HepG2 (cell line): ENCODE measurements around the gene VWA3A. TPM values are rescaled to one million over a fixed set of nuclear protein-coding genes. Genes with fewer than 3 reads are reported as not detected.

Experiments used
- BORCS8-MEF2B ChIP-seq: sonication (generic); formaldehyde crosslinking; IDR thresholded peaks from 2 replicates; pipeline ENCODE4 v1.8.0; 2022; ENCODE audit warnings: mild to moderate bottlenecking, missing genetic modification reagents
- HHEX ChIP-seq: IDR thresholded peaks from 2 replicates; pipeline ENCODE4 v1.6.1; 2016; ENCODE audit warnings: control low read depth
- NFE2L1 ChIP-seq: sonication (generic); formaldehyde crosslinking; IDR thresholded peaks from 2 replicates; pipeline ENCODE4 v1.4.0; 2020; ENCODE audit warnings: missing genetic modification reagents, mild to moderate bottlenecking, borderline replicate concordance
- SP5 ChIP-seq: IDR thresholded peaks from 2 replicates; pipeline ENCODE4 v1.6.1; 2016; ENCODE audit warnings: low read depth, borderline replicate concordance
- TBX2 ChIP-seq: sonication (generic); formaldehyde crosslinking; IDR thresholded peaks from 2 replicates; pipeline ENCODE4 v1.5.0; 2020; ENCODE audit warnings: missing genetic modification reagents, mild to moderate bottlenecking, borderline replicate concordance
- ZFP36 ChIP-seq: fragments of 150-350 bp; IDR thresholded peaks from 2 replicates; pipeline ENCODE4 v1.6.1; 2018; ENCODE audit warnings: borderline replicate concordance, low read length, low read depth; ENCODE audit not compliant: partially characterized antibody
- ZMYM4 ChIP-seq: sonication (generic); formaldehyde crosslinking; IDR thresholded peaks from 2 replicates; pipeline ENCODE4 v1.8.1; 2023; ENCODE audit warnings: mild to moderate bottlenecking, missing genetic modification reagents
- ZNF720 ChIP-seq: sonication (generic); formaldehyde crosslinking; IDR thresholded peaks from 2 replicates; pipeline ENCODE4 v1.4.0; 2020; ENCODE audit warnings: missing genetic modification reagents
- ZNF777 ChIP-seq: sonication (generic); formaldehyde crosslinking; IDR thresholded peaks from 2 replicates; pipeline ENCODE4 v1.4.0; 2020; ENCODE audit warnings: missing genetic modification reagents
- polyA plus RNA-seq, 8 experiments: library from polyadenylated mRNA; depleted of rRNA in 3 of 8; stranded (reverse) in 7 of 8; unstranded in 1 of 8; fragments of >200 nt; fragmentation: Illumina TruSeq in 4 of 8; extraction: Trizol in 4 of 8; gene quantifications; 2 replicates each; pipeline versions ENCODE4 v1.2.1 to v1.2.3, GENCODE V29; 2011 to 2016; ENCODE audit warnings: low read depth in 4 of 8, missing spikeins in 1 of 8, mixed read lengths in 1 of 8; ENCODE audit not compliant: insufficient read depth in 1 of 8
- total RNA-seq, 5 experiments: library from RNA; depleted of rRNA; stranded (reverse); fragments of >200 nt; fragmentation: Illumina TruSeq; extraction: Trizol; gene quantifications; 2 replicates each; pipeline ENCODE4 v1.2.3, GENCODE V29; 2016; ENCODE audit warnings: low read depth in 1 of 5
- TF ChIP-seq, protein P1 (sequence below): sonication (generic); formaldehyde crosslinking; IDR thresholded peaks from 2 replicates; pipeline ENCODE4 v1.5.1; 2020; ENCODE audit warnings: missing genetic modification reagents, mild to moderate bottlenecking, borderline replicate concordance
- TF ChIP-seq, protein P2 (sequence below): sonication (generic); formaldehyde crosslinking; IDR thresholded peaks from 2 replicates; pipeline ENCODE4 v1.8.1; 2023; ENCODE audit warnings: missing genetic modification reagents, mild to moderate bottlenecking, borderline replicate concordance
- TF ChIP-seq, protein P3 (sequence below): sonication (generic); formaldehyde crosslinking; IDR thresholded peaks from 2 replicates; pipeline ENCODE4 v1.5.0; 2020; ENCODE audit warnings: missing genetic modification reagents, mild to moderate bottlenecking, borderline replicate concordance
- TF ChIP-seq, protein P4 (sequence below): sonication (generic); formaldehyde crosslinking; IDR thresholded peaks from 2 replicates; pipeline ENCODE4 v1.5.0; 2020; ENCODE audit warnings: missing genetic modification reagents
- TF ChIP-seq, protein P5 (sequence below): sonication (generic); formaldehyde crosslinking; IDR thresholded peaks from 2 replicates; pipeline ENCODE4 v1.4.0; 2020; ENCODE audit warnings: missing genetic modification reagents
- TF ChIP-seq, protein P6 (sequence below): IDR thresholded peaks from 2 replicates; pipeline ENCODE4 v1.6.1; 2016; ENCODE audit warnings: mild to moderate bottlenecking, missing biosample characterization, missing genetic modification reagents
- TF ChIP-seq, protein P7 (sequence below): sonication (generic); formaldehyde crosslinking; IDR thresholded peaks from 2 replicates; pipeline ENCODE4 v1.4.0; 2020; ENCODE audit warnings: low read depth, mild to moderate bottlenecking, missing genetic modification reagents
- TF ChIP-seq, protein P8 (sequence below): sonication (generic); formaldehyde crosslinking; IDR thresholded peaks from 2 replicates; pipeline ENCODE4 v1.5.0; 2020; ENCODE audit warnings: mild to moderate bottlenecking, missing genetic modification reagents

Gene VWA3A
- total and polyA plus RNA-seq, 2 of the 13 experiments (the other 11 are each of a cell fraction or from before 2014, with no cell fraction given) = 0.03 to 0.07 TPM

DNA sequence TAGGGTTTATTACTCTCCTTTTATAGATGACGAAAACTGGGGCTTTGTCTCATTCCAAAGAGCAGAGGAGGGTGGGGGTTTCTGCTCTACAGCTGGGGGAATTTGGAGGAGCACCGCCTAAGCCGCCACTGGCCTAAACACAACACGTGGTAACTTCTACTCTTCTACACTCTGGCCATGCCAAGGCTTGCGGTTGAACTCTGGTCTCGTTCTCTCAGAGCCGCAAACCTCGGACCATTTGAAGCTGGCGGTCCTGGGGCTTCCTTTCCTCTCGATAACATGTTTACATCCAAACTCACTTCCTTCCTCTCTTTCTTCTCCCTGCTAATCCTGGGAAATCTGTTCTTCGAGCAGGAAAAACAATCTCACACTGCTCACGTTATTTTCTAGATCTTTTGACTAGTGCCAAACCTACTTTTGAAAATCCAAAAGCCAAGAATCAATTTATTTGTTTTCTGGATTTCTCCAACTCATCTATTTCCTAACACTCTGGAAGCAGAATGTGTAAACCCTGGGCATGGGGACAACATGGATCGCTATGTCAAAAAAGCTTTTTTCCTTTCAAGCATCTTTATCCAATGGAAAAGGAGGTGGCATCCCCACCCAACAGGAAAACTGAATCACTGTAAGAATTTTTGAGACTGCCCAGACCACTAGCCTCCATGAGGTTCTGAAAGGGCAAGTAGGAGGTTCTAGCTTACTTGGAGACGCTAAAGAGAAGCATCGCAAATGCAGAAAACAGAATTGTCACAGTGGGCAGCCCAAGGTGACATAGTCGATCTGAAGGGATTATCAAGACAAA lies 100.1 kb downstream of the VWA3A start (continued):
- TF ChIP-seq, protein P1, sequence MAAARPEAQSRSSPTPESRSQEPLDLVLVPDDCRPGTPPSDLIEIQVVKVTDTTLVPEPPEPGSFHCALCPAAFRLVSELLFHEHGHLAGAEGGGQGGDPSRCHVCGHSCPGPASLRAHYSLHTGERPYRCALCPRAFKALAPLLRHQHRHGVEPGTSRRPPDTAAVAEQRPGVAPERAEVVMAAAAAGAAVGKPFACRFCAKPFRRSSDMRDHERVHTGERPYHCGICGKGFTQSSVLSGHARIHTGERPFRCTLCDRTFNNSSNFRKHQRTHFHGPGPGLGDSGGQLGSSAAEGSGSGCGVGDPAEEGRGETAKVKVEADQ = peak; percentile 72; the same call in 1 of the 2 replicates
- TF ChIP-seq ZNF777 (CRISPR knock-in tag) (peak; percentile 64; the same call in 1 of the 2 replicates), ZFP36 (no peak), TBX2 (CRISPR knock-in tag) (peak; percentile 90), SP5 (CRISPR knock-in tag) (peak; percentile 72; the same call in 1 of the 2 replicates), BORCS8-MEF2B (CRISPR knock-in tag) (peak; percentile 95), NFE2L1 (CRISPR knock-in tag) (no peak), ZNF720 (CRISPR knock-in tag) (no peak), ZMYM4 (CRISPR knock-in tag) (peak; percentile 56), HHEX (CRISPR knock-in tag) (no peak; the same call in 1 of the 2 replicates)
- TF ChIP-seq, protein P2, sequence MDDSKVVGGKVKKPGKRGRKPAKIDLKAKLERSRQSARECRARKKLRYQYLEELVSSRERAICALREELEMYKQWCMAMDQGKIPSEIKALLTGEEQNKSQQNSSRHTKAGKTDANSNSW = no peak
- TF ChIP-seq, protein P3, sequence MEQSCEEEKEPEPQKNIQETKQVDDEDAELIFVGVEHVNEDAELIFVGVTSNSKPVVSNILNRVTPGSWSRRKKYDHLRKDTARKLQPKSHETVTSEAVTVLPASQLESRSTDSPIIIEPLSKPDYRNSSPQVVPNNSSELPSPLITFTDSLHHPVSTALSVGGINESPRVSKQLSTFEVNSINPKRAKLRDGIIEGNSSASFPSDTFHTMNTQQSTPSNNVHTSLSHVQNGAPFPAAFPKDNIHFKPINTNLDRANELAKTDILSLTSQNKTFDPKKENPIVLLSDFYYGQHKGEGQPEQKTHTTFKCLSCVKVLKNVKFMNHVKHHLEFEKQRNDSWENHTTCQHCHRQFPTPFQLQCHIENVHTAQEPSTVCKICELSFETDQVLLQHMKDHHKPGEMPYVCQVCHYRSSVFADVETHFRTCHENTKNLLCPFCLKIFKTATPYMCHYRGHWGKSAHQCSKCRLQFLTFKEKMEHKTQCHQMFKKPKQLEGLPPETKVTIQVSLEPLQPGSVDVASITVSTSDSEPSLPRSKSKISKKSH (CRISPR knock-in tag) = peak; percentile 39; the same call in 1 of the 2 replicates
- TF ChIP-seq, protein P4, sequence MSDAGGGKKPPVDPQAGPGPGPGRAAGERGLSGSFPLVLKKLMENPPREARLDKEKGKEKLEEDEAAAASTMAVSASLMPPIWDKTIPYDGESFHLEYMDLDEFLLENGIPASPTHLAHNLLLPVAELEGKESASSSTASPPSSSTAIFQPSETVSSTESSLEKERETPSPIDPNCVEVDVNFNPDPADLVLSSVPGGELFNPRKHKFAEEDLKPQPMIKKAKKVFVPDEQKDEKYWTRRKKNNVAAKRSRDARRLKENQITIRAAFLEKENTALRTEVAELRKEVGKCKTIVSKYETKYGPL = peak; percentile 71; the same call in 1 of the 2 replicates
- TF ChIP-seq, protein P5, sequence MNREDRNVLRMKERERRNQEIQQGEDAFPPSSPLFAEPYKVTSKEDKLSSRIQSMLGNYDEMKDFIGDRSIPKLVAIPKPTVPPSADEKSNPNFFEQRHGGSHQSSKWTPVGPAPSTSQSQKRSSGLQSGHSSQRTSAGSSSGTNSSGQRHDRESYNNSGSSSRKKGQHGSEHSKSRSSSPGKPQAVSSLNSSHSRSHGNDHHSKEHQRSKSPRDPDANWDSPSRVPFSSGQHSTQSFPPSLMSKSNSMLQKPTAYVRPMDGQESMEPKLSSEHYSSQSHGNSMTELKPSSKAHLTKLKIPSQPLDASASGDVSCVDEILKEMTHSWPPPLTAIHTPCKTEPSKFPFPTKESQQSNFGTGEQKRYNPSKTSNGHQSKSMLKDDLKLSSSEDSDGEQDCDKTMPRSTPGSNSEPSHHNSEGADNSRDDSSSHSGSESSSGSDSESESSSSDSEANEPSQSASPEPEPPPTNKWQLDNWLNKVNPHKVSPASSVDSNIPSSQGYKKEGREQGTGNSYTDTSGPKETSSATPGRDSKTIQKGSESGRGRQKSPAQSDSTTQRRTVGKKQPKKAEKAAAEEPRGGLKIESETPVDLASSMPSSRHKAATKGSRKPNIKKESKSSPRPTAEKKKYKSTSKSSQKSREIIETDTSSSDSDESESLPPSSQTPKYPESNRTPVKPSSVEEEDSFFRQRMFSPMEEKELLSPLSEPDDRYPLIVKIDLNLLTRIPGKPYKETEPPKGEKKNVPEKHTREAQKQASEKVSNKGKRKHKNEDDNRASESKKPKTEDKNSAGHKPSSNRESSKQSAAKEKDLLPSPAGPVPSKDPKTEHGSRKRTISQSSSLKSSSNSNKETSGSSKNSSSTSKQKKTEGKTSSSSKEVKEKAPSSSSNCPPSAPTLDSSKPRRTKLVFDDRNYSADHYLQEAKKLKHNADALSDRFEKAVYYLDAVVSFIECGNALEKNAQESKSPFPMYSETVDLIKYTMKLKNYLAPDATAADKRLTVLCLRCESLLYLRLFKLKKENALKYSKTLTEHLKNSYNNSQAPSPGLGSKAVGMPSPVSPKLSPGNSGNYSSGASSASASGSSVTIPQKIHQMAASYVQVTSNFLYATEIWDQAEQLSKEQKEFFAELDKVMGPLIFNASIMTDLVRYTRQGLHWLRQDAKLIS (CRISPR knock-in tag) = peak; percentile 88
- TF ChIP-seq, protein P6, sequence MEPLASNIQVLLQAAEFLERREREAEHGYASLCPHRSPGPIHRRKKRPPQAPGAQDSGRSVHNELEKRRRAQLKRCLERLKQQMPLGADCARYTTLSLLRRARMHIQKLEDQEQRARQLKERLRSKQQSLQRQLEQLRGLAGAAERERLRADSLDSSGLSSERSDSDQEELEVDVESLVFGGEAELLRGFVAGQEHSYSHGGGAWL (CRISPR knock-in tag) = peak; percentile 93; the same call in 1 of the 2 replicates
- TF ChIP-seq, protein P7, sequence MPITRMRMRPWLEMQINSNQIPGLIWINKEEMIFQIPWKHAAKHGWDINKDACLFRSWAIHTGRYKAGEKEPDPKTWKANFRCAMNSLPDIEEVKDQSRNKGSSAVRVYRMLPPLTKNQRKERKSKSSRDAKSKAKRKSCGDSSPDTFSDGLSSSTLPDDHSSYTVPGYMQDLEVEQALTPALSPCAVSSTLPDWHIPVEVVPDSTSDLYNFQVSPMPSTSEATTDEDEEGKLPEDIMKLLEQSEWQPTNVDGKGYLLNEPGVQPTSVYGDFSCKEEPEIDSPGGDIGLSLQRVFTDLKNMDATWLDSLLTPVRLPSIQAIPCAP = no peak
- TF ChIP-seq, protein P8, sequence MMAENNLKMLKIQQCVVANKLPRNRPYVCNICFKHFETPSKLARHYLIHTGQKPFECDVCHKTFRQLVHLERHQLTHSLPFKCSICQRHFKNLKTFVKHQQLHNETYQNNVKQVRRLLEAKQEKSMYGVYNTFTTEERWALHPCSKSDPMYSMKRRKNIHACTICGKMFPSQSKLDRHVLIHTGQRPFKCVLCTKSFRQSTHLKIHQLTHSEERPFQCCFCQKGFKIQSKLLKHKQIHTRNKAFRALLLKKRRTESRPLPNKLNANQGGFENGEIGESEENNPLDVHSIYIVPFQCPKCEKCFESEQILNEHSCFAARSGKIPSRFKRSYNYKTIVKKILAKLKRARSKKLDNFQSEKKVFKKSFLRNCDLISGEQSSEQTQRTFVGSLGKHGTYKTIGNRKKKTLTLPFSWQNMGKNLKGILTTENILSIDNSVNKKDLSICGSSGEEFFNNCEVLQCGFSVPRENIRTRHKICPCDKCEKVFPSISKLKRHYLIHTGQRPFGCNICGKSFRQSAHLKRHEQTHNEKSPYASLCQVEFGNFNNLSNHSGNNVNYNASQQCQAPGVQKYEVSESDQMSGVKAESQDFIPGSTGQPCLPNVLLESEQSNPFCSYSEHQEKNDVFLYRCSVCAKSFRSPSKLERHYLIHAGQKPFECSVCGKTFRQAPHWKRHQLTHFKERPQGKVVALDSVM (CRISPR knock-in tag) = no peak; the same call in 1 of the 2 replicates
